Smooth muscle cell (in vitro differentiated cells): ENCODE data around the gene PRAMEF11. TPM values are rescaled to one million over a fixed set of nuclear protein-coding genes. Genes with fewer than 3 reads are reported as not detected.

ENCODE experiments used
- DNase-seq: peaks from one replicate; lab custom pipeline; 2025; ENCODE audit not compliant: unreplicated experiment; lab: John Stamatoyannopoulos, UW
- H2AFZ ChIP-seq: fragments of 200-600 bp; sonication (generic); 2 replicates; pipeline ENCODE4 v1.6.0; 2016; ENCODE audit warnings: antibody characterized with exemption, low read depth, mild to moderate bottlenecking
- H3F3A ChIP-seq: fragments of 200-600 bp; sonication (generic); 2 replicates; pipeline ENCODE4 v1.6.0; 2017; ENCODE audit warnings: antibody characterized with exemption, low read depth
- H3K27ac ChIP-seq: fragments of 200-600 bp; sonication (generic); 2 replicates; pipeline ENCODE4 v1.5.1; 2016; ENCODE audit warnings: low read depth, mild to moderate bottlenecking
- H3K27me3 ChIP-seq: fragments of 200-600 bp; sonication (generic); 2 replicates; pipeline ENCODE4 v1.6.1; 2016; ENCODE audit warnings: low read depth, mild to moderate bottlenecking
- H3K36me3 ChIP-seq: fragments of 200-600 bp; sonication (generic); 2 replicates; pipeline ENCODE4 v1.5.1; 2016; ENCODE audit warnings: low read depth
- H3K4me1 ChIP-seq: fragments of 200-600 bp; sonication (generic); 2 replicates; pipeline ENCODE4 v1.5.1; 2016; ENCODE audit warnings: low read depth
- H3K4me2 ChIP-seq: fragments of 200-600 bp; sonication (generic); 2 replicates; pipeline ENCODE4 v1.6.0; 2016; ENCODE audit warnings: mild to moderate bottlenecking
- H3K4me3 ChIP-seq: fragments of 200-600 bp; sonication (generic); 2 replicates; pipeline ENCODE4 v1.5.1; 2016; ENCODE audit warnings: mild to moderate bottlenecking
- H3K79me2 ChIP-seq: fragments of 200-600 bp; sonication (generic); 2 replicates; pipeline ENCODE4 v1.6.0; 2016; ENCODE audit warnings: low read depth, mild to moderate bottlenecking
- H3K9ac ChIP-seq: fragments of 200-600 bp; sonication (generic); 2 replicates; pipeline ENCODE4 v1.6.0; 2016; ENCODE audit warnings: low read depth
- H3K9me3 ChIP-seq: fragments of 200-600 bp; sonication (generic); replicated peaks from 2 replicates; pipeline ENCODE4 v1.5.1; 2016; ENCODE audit warnings: low read depth
- H4K20me1 ChIP-seq: fragments of 200-600 bp; sonication (generic); 2 replicates; pipeline ENCODE4 v1.6.0; 2016; ENCODE audit warnings: low read depth
- WGBS: methylation state at CpG from one replicate; pipeline ENCODE4 v1.1.7; 2016; ENCODE audit warnings: low lambda C conversion rate; 5-methylcytosine and 5-hydroxymethylcytosine counted together
- polyA plus RNA-seq: library from polyadenylated mRNA; unstranded; fragments of >200 nt; fragmentation: Nextera tagmentation; extraction: Ambion mirVana; gene quantifications from 2 replicates; pipeline ENCODE4 v1.2.1, GENCODE V29; 2016
- total RNA-seq: library from RNA; depleted of rRNA; stranded (reverse); fragments of >200 nt; gene quantifications from 2 replicates; pipeline ENCODE4 v1.2.3, GENCODE V29; 2014
- TF ChIP-seq, protein P1 (sequence below): fragments of 200-600 bp; sonication (generic); IDR thresholded peaks from 2 replicates; pipeline ENCODE4 v1.5.1; 2017; ENCODE audit warnings: borderline replicate concordance, mild to moderate bottlenecking, antibody characterized with exemption; ENCODE audit not compliant: insufficient read depth, poor library complexity, severe bottlenecking

Gene PRAMEF11
- total and polyA plus RNA-seq, 2 experiments from 2014 or later, result not detected

DNA sequence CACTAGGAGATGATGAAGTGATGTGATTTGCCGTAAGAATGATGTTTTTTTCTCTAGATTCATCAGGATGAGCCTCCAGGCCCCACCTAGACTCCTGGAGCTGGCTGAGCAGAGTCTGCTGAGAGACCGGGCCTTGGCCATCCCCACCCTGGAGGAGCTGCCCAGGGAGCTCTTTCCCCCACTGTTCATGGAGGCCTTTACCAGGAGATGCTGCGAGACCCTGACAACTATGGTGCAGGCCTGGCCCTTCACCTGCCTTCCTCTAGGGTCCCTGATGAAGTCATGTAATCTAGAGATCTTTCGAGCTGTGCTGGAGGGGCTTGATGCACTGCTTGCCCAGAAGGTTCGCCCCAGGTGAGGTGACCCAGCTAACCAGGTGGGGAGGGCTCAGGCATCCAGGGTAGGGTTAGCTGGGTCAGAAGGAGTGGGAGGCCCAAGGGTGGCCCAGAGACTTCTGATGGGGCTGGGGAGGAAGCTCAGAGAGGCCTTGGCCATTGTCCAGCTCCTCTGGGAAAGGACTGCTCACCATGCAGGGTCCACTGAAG, 56.3 kb downstream of the PRAMEF11 start:
- DNase-seq, result no peak
- Histone ChIP-seq H3K36me3 (no peaks in the 10 kb centered on the region), H3K27ac (no peak overlapping the region), H3K4me3 (no peak overlapping the region), H3F3A (no peaks in the 10 kb centered on the region), H3K9ac (no peak overlapping the region), H4K20me1 (no peaks in the 10 kb centered on the region), H3K4me2 (no peak overlapping the region), H3K9me3 (no peaks in the 10 kb centered on the region), H3K79me2 (no peaks in the 10 kb centered on the region), H2AFZ (no peak overlapping the region), H3K27me3 (no peaks in the 10 kb centered on the region), H3K4me1 (no peaks in the 10 kb centered on the region)
- 80% methylated on average over 5 of the region's 5 CpGs for WGBS
- TF ChIP-seq, protein P1, sequence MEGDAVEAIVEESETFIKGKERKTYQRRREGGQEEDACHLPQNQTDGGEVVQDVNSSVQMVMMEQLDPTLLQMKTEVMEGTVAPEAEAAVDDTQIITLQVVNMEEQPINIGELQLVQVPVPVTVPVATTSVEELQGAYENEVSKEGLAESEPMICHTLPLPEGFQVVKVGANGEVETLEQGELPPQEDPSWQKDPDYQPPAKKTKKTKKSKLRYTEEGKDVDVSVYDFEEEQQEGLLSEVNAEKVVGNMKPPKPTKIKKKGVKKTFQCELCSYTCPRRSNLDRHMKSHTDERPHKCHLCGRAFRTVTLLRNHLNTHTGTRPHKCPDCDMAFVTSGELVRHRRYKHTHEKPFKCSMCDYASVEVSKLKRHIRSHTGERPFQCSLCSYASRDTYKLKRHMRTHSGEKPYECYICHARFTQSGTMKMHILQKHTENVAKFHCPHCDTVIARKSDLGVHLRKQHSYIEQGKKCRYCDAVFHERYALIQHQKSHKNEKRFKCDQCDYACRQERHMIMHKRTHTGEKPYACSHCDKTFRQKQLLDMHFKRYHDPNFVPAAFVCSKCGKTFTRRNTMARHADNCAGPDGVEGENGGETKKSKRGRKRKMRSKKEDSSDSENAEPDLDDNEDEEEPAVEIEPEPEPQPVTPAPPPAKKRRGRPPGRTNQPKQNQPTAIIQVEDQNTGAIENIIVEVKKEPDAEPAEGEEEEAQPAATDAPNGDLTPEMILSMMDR, result no peak

Other genes starting within 250 kb of the PRAMEF11 start
- 2.7 and 9.5 TPM in 2 replicates for gene DHRS3, start 213.2 kb downstream of the PRAMEF11 start, total RNA-seq
- 0.89 and 2.8 TPM in 2 replicates for gene DHRS3, start 213.2 kb downstream of the PRAMEF11 start, polyA plus RNA-seq
- gene AADACL4, start 187.3 kb downstream of the PRAMEF11 start, total RNA-seq, result not detected in 2 replicates
- gene AADACL4, start 187.3 kb downstream of the PRAMEF11 start, polyA plus RNA-seq, result not detected in 2 replicates
- 0.13 TPM in 1 of 2 replicates, not detected in the other for gene AADACL3, start 115.3 kb downstream of the PRAMEF11 start, total RNA-seq
- gene AADACL3, start 115.3 kb downstream of the PRAMEF11 start, polyA plus RNA-seq, result 0.25 TPM in 1 of 2 replicates, not detected in the other
- gene CFAP107, start 85.2 kb downstream of the PRAMEF11 start, total RNA-seq, result not detected in 2 replicates
- gene CFAP107, start 85.2 kb downstream of the PRAMEF11 start, polyA plus RNA-seq, result not detected in 2 replicates
- not detected in 2 replicates for gene PRAMEF12, start 57.7 kb downstream of the PRAMEF11 start, total RNA-seq
- gene PRAMEF12, start 57.7 kb downstream of the PRAMEF11 start, polyA plus RNA-seq, result not detected in 2 replicates
- gene PRAMEF1, start 40.0 kb downstream of the PRAMEF11 start, total RNA-seq, result not detected in 2 replicates
- not detected in 2 replicates for gene PRAMEF1, start 40.0 kb downstream of the PRAMEF11 start, polyA plus RNA-seq
- gene HNRNPCL1, start 17.3 kb upstream of the PRAMEF11 start, total RNA-seq, result not detected in 2 replicates
- gene HNRNPCL1, start 17.3 kb upstream of the PRAMEF11 start, polyA plus RNA-seq, result not detected in 2 replicates
- gene PRAMEF2, start 25.7 kb upstream of the PRAMEF11 start, total RNA-seq, result not detected in 2 replicates
- gene PRAMEF2, start 25.7 kb upstream of the PRAMEF11 start, polyA plus RNA-seq, result not detected in 2 replicates
- gene PRAMEF4, start 54.8 kb upstream of the PRAMEF11 start, total RNA-seq, result not detected in 2 replicates
- not detected in 2 replicates for gene PRAMEF4, start 54.8 kb upstream of the PRAMEF11 start, polyA plus RNA-seq
- not detected in 2 replicates for gene PRAMEF10, start 66.9 kb upstream of the PRAMEF11 start, total RNA-seq
- not detected in 2 replicates for gene PRAMEF10, start 66.9 kb upstream of the PRAMEF11 start, polyA plus RNA-seq
- not detected in 2 replicates for gene PRAMEF7, start 85.2 kb upstream of the PRAMEF11 start, total RNA-seq
- not detected in 2 replicates for gene PRAMEF7, start 85.2 kb upstream of the PRAMEF11 start, polyA plus RNA-seq
- not detected in 2 replicates for gene PRAMEF6, start 116.2 kb upstream of the PRAMEF11 start, total RNA-seq
- not detected in 2 replicates for gene PRAMEF6, start 116.2 kb upstream of the PRAMEF11 start, polyA plus RNA-seq
- gene PRAMEF27, start 225.2 kb upstream of the PRAMEF11 start, total RNA-seq, result not detected in 2 replicates
- not detected in 2 replicates for gene PRAMEF27, start 225.2 kb upstream of the PRAMEF11 start, polyA plus RNA-seq
- not detected in 2 replicates for gene HNRNPCL3, start 229.4 kb upstream of the PRAMEF11 start, total RNA-seq
- gene HNRNPCL3, start 229.4 kb upstream of the PRAMEF11 start, polyA plus RNA-seq, result not detected in 2 replicates
- gene PRAMEF25, start 239.4 kb upstream of the PRAMEF11 start, total RNA-seq, result not detected in 2 replicates
- gene PRAMEF25, start 239.4 kb upstream of the PRAMEF11 start, polyA plus RNA-seq, result not detected in 2 replicates